HL-60 (cell line): ENCODE results near the gene DIAPH2.

Experiments used
- DNase-seq, 2 experiments: peaks; one replicate each; pipeline ENCODE4 v3.0.0-alpha.2; 2010 to 2020; ENCODE audit warnings: low read depth in 1 of 2, low spot score in 1 of 2
- H3K27ac ChIP-seq: fragments of 250-450 bp; sonication (Bioruptor Pico); replicated peaks from 2 replicates; pipeline ENCODE4 v1.5.1; 2020; ENCODE audit warnings: mild to moderate bottlenecking, moderate library complexity
- H3K27me3 ChIP-seq: fragments of 250-450 bp; sonication (Bioruptor Pico); 2 replicates; pipeline ENCODE4 v1.5.1; 2021; ENCODE audit warnings: mild to moderate bottlenecking, moderate library complexity; ENCODE audit not compliant: insufficient read depth, poor library complexity, severe bottlenecking
- H3K4me3 ChIP-seq: replicated peaks from 2 replicates; pipeline ENCODE4 v1.5.1; 2011; ENCODE audit warnings: mild to moderate bottlenecking, control low read depth, low read length; ENCODE audit not compliant: insufficient read depth
- GABPA ChIP-seq: IDR thresholded peaks from 2 replicates; pipeline ENCODE4 v1.6.1; 2012; ENCODE audit warnings: low read depth
- POLR2AphosphoS5 ChIP-seq: IDR thresholded peaks from 2 replicates; pipeline ENCODE4 v1.6.1; 2012; ENCODE audit warnings: low read depth
- SPI1 ChIP-seq: IDR thresholded peaks from 2 replicates; pipeline ENCODE4 v1.6.1; 2012; ENCODE audit warnings: low read depth, mild to moderate bottlenecking, borderline replicate concordance
- TF ChIP-seq, protein P1 (sequence below): IDR thresholded peaks from one replicate; pipeline ENCODE4 v1.5.1; 2011; ENCODE audit warnings: low read length, control low read depth, inconsistent platforms; ENCODE audit not compliant: insufficient read depth
- TF ChIP-seq, protein P2 (sequence below): IDR thresholded peaks from 2 replicates; pipeline ENCODE4 v1.6.1; 2012; ENCODE audit warnings: low read depth; ENCODE audit not compliant: insufficient replicate concordance

The DIAPH2 gene

DNA sequence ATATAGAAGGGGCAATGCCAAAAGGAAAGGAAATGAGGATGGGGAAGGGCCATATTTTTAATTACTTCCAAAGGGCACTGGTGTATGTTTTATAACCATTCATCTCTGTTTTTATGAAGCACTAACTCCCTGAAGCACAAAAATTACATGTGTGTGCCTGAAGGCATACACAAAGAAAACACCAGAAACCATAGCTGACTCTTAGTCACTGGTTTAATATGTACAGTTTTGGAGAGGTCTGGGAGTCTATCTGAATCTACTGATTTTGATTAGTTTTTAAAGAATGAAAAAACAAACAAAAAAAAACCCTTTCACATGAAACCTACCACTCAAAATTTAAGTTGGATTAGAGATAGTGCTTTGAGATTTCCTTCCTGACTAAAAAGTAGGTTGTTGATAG, 637.8 kb downstream of the DIAPH2 start:
- no peak for TF ChIP-seq GABPA
- TF ChIP-seq, protein P1, sequence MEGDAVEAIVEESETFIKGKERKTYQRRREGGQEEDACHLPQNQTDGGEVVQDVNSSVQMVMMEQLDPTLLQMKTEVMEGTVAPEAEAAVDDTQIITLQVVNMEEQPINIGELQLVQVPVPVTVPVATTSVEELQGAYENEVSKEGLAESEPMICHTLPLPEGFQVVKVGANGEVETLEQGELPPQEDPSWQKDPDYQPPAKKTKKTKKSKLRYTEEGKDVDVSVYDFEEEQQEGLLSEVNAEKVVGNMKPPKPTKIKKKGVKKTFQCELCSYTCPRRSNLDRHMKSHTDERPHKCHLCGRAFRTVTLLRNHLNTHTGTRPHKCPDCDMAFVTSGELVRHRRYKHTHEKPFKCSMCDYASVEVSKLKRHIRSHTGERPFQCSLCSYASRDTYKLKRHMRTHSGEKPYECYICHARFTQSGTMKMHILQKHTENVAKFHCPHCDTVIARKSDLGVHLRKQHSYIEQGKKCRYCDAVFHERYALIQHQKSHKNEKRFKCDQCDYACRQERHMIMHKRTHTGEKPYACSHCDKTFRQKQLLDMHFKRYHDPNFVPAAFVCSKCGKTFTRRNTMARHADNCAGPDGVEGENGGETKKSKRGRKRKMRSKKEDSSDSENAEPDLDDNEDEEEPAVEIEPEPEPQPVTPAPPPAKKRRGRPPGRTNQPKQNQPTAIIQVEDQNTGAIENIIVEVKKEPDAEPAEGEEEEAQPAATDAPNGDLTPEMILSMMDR = no peak
- TF ChIP-seq, protein P2, sequence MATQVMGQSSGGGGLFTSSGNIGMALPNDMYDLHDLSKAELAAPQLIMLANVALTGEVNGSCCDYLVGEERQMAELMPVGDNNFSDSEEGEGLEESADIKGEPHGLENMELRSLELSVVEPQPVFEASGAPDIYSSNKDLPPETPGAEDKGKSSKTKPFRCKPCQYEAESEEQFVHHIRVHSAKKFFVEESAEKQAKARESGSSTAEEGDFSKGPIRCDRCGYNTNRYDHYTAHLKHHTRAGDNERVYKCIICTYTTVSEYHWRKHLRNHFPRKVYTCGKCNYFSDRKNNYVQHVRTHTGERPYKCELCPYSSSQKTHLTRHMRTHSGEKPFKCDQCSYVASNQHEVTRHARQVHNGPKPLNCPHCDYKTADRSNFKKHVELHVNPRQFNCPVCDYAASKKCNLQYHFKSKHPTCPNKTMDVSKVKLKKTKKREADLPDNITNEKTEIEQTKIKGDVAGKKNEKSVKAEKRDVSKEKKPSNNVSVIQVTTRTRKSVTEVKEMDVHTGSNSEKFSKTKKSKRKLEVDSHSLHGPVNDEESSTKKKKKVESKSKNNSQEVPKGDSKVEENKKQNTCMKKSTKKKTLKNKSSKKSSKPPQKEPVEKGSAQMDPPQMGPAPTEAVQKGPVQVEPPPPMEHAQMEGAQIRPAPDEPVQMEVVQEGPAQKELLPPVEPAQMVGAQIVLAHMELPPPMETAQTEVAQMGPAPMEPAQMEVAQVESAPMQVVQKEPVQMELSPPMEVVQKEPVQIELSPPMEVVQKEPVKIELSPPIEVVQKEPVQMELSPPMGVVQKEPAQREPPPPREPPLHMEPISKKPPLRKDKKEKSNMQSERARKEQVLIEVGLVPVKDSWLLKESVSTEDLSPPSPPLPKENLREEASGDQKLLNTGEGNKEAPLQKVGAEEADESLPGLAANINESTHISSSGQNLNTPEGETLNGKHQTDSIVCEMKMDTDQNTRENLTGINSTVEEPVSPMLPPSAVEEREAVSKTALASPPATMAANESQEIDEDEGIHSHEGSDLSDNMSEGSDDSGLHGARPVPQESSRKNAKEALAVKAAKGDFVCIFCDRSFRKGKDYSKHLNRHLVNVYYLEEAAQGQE = no peak
- DNase-seq = no peak
- Histone ChIP-seq H3K27ac (no peak overlapping the region), H3K27me3 (no peaks in the 10 kb centered on the region), H3K4me3 (no peak overlapping the region)

DNA sequence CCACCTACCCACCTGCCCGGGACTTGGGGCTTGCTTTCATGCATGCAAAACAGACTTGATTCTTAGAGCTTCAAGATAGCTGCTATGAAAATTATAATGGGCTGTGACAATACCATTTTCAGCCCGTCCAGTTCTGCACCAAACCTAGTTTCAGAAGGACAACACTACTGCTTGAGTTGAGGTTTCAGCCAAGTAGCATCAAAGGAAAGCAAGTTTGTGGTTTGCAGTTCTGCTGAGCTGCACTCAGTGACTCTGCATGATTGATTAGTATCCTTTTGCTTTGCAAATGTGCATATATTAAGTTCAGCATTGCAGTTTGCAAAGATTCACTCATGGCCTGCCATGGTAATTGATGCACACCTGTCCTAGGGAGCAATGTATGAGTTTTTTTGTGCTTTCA, 641.8 kb downstream of the DIAPH2 start:
- Histone ChIP-seq H3K27ac (no peak overlapping the region), H3K4me3 (no peak overlapping the region), H3K27me3 (no peaks in the 10 kb centered on the region)
- no peak for TF ChIP-seq POLR2AphosphoS5
- TF ChIP-seq, protein P1 = no peak
- TF ChIP-seq, protein P2 = no peak
- no peak for TF ChIP-seq GABPA
- TF ChIP-seq SPI1 = no peak
- DNase-seq = no peak

DNA sequence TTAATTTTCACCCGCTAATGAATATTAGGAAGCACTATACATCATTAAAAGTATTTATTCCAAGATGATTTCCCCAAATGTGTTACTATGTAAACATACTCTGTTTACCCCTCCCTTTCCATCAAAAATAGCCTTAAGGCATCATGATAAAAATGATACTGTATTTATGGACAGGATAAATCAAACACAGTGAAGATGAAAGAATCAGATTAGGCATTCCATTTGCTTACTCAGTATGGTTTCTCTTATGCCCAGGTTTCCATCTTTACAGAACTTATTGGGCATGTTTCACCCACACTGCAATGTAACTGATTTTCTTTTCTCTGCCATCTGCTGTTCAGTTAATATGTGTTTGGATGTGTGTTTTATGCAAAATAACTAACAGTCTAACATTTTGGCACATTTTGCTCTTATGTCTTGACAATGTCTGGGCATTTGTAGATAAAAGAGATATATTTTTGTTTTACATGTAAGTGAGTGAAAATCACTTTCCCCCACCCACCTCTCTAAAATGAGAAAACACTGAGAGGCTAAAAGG, 644.3 kb downstream of the DIAPH2 start:
- no peaks in the 10 kb centered on the region for H3K27me3 ChIP-seq
- no peak overlapping the region for H3K27ac ChIP-seq
- DNase-seq = no peak
- TF ChIP-seq, protein P1 = no peak
- TF ChIP-seq POLR2AphosphoS5 (no peak), GABPA (no peak), SPI1 (no peak)
- TF ChIP-seq, protein P2 = no peak
- no peak overlapping the region for H3K4me3 ChIP-seq
